Adipose tissue (tissue), 3 donors: ENCODE data around the gene CDKAL1. TPM values are rescaled to one million over a fixed set of nuclear protein-coding genes. Genes with fewer than 3 reads are reported as not detected.

Experiments
- H3K27ac ChIP-seq: one replicate; pipeline ENCODE4 v1.5.1; 2013; ENCODE audit warnings: low read depth, low read length
- WGBS, 3 donors: extraction: QIAGEN DNeasy Blood & Tissue Kit; methylation state at CpG; one replicate each; pipeline ENCODE4 v1.1.7; 2013; 5-methylcytosine and 5-hydroxymethylcytosine counted together
- polyA plus RNA-seq, 3 donors: library from polyadenylated mRNA; stranded (reverse); fragments of 200-250 nt; gene quantifications; one replicate each; pipeline ENCODE4 v1.2.3, GENCODE V29; 2013
- donor health status: healthy with polysubstance abuse.
- donor health status: Bipolar disorder and iron deficiency.
- donor health status: healthy.

Gene CDKAL1
- polyA plus RNA-seq, 3 donors = 2.9 to 6.0 (median 3.6) TPM

DNA sequence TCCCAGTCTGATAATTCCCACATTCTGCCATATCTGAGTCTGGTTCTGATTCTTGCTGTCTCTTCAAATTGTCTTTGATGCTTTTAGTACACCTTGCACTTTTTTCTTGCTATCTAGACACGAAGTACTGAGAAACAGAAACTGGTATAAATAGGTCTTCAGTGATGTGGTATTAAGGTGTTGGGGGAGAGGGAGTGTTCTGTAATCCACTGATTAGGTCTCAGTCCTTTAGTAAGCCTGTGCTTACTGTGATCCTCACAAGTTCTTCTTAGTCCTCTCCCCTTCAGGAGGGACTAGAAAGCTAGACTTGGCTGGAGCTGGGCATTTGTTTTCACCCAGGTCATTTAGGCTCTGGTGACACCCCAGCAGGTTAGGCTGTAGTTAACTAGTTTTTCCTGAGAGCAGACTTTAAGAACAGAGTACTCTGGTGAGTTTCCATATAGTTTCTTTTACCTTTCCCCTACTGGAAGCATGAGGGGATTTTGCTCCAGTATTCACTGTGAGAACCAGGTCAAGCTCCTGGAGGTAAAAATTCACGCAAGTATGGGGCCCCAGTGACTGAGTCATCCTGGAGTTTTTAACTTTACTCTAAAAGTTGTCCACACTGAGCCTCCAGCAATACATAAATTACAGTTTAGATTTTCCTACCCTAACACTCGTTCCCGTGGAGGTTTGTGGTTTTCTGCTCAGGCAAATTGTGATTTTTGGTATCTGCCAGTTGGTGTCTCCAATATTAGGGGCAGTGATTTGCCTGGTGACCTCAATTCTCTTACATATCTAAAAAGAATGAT, 154.6 kb downstream of the CDKAL1 start:
- WGBS, 3 donors = 67 to 80% (median 74%) methylated on average over 4 of the region's 4 CpGs
- no peak overlapping the region for H3K27ac ChIP-seq

GRCh38 chr6:20691185-20691584, 156.9 kb downstream of the CDKAL1 start:
- WGBS, 3 donors = 91 to 95% (median 95%) methylated on average over 5 of the region's 5 CpGs
- no peak overlapping the region for H3K27ac ChIP-seq

GRCh38 chr6:20692023-20692422, 157.8 kb downstream of the CDKAL1 start:
- no peak overlapping the region for H3K27ac ChIP-seq

GRCh38 chr6:20693466-20694063, 159.3 kb downstream of the CDKAL1 start:
- WGBS, 3 donors = 68 to 86% (median 75%) methylated on average over 4 of the region's 4 CpGs
- H3K27ac ChIP-seq = no peak overlapping the region

- WGBS, 3 donors = 88 to 90% (median 88%) methylated on average over 3 of the region's 3 CpGs
- no peak overlapping the region for H3K27ac ChIP-seq
Measured at GRCh38 chr6:20696676-20697075, 162.4 kb downstream of the CDKAL1 start.

GRCh38 chr6:20698675-20699074, 164.4 kb downstream of the CDKAL1 start:
- WGBS, 3 donors = 84 to 91% (median 86%) methylated on average over 1 of the region's 1 CpG
- H3K27ac ChIP-seq = no peak overlapping the region

- H3K27ac ChIP-seq = no peak overlapping the region
- 24 to 94% (median 94%) methylated on average over 4 of the region's 4 CpGs for WGBS, 3 donors
Measured at GRCh38 chr6:20699402-20699801, 165.1 kb downstream of the CDKAL1 start.

DNA sequence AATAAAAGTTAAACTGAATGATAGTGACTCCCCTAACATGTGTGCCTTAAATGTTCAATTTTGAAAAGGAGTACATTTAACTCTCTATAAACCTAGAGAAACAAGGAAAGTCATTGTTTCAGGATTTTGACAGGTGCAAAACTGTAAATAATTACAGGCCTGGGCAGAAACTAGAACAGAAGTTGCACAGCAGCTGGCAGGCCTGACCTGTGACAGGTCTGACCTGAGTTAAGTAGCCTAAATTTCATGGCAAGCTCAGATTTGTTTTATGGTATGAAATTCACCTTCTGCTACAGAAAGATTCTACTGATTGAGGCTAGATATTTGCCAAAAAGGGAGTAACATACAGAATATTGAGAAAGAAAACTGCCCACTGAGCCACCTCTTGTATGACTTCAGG, 166.1 kb downstream of the CDKAL1 start:
- H3K27ac ChIP-seq = no peak overlapping the region

DNA sequence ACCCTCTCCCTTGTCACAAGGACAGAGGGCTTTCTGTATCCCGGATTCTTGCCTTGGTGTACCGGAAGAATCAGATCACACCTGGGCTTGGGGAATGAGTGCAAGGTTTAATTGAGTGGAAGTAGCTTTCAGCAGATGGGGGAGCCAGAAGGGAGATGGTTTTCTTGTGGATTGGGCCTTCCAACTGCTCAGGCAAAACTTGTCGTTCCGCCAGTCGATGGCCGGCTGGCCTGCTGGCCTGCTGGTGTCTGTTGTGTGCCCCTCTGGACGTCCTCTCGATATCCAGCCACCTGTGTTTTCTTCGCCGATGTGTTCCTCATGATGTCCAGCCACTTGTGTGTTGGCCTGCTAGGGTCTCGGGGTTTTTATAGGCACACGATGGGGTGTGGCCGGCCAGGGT, 168.1 kb downstream of the CDKAL1 start:
- WGBS, 3 donors = 95 to 99% (median 97%) methylated on average over 13 of the region's 13 CpGs
- no peak overlapping the region for H3K27ac ChIP-seq

GRCh38 chr6:20703049-20703448, 168.8 kb downstream of the CDKAL1 start:
- 95 to 97% (median 95%) methylated on average over 3 of the region's 3 CpGs for WGBS, 3 donors
- no peak overlapping the region for H3K27ac ChIP-seq

DNA sequence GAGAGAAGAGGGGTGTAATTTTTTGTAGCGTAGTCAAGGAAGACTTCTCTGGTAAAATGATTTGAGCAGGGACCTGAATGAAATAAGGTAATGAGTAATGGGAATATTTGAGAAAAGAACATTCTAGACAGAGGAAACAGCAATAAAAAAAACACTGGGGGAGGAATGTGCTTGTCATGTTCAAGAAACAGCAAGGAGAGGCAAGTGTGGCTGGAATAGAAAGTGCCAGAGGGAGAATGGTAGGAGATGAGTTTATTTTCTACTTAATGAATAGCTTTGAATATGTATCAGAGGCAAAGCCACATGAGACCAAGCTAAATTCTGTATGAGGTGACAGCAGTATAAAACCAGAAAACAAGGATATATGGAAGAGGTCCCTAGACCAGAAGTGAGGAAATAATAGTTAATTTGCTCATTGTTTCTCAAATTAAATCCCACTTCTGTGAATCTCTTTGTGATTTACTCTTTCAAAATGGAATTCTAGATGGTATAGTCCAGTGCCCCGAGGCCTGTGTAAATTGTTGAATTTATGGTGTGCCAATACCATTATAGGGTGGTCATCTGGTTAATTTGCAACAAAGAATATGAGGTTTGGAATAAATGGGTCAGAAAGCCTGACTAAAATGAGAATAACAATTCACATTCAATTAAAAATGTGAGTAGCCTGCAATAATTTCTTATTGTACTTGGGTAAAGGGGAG, 170.2 kb downstream of the CDKAL1 start:
- H3K27ac ChIP-seq = no peak overlapping the region
- WGBS, 3 donors = 93 to 97% (median 96%) methylated on average over 2 of the region's 2 CpGs

DNA sequence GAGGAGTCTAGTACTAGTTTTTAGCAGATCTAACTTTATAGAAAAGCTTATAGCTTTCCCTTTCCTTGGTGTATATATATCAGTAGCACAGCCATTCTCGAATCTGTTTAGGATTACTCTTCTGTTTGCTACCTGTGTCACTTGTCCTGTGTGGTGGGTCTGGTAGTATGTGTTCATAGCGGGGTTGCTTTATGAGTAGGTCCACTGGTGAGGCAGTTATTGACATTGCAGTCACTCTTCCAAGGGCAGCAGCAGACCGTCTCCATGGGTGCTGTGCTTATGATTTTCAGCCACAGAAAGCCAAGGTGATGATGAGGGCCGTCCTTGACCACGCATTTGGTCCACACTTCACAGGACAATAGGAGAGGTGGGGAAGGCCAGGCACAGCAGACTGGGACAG, 171.5 kb downstream of the CDKAL1 start:
- H3K27ac ChIP-seq = no peak overlapping the region
- 72 to 97% (median 79%) methylated on average over 5 of the region's 5 CpGs for WGBS, 3 donors

GRCh38 chr6:20706238-20706938, 172.1 kb downstream of the CDKAL1 start:
- WGBS, 3 donors = 98 to 100% (median 100%) methylated on average over 1 of the region's 1 CpG
- no peak overlapping the region for H3K27ac ChIP-seq

- 49 to 69% (median 65%) methylated on average over 2 of the region's 2 CpGs for WGBS, 3 donors
- no peak overlapping the region for H3K27ac ChIP-seq
Measured at GRCh38 chr6:20706939-20707485, 172.8 kb downstream of the CDKAL1 start.

DNA sequence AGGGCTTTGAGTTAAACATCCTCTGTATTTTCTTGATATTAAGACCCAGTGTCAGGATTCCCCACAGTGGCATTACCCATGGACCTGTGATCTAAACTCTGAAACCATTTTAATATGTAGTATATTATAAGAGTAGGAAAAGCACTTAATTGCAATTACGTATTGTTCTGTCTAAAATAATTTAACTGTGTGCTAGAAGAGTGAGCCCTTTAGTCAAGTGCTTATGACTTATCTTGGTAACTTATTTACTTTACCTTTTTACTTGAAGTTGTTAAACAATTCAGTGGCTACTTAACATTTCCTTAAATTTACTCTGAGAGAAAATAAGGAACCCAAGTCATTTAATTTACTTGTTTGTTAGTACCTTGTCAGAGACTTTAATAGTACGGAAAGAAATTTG, 173.6 kb downstream of the CDKAL1 start:
- 70 to 96% (median 92%) methylated on average over 2 of the region's 2 CpGs for WGBS, 3 donors
- H3K27ac ChIP-seq = no peak overlapping the region

DNA sequence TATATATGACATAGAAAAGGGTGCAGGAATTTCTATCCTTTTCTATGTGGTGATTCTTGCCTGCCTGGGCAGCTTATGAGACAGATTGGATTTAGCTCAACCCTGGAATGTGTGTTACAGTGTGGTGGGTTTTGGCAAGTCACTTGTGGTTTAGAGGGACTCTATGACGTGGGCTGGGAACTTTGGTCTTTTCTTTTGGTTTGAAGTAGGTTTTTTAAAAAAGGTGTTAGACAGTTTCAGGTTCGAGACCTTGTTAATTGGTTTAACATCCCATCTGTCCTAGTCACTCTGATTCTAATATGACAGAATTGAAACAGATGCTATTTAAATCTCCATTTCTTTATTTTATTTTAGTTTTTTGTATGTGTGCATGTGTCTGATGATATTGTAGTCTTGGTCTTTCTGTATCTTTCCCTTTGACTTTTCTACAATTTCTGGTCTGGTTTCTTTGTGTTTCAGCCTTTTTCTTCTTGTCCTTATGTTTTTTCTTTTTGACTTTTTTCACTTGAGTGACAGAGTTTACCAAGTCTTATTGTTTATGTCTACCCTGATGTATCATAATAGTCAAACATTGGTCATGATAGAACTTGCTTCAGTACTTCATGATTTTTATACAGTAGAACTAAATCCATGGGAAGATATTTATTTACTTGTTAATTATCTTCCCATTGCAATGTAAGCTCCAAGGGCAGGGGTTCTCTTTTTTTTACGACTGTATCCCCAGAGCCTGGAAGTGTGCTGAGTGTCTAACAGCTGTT, 174.3 kb downstream of the CDKAL1 start:
- no peak overlapping the region for H3K27ac ChIP-seq
- 84 to 93% (median 87%) methylated on average over 3 of the region's 3 CpGs for WGBS, 3 donors

GRCh38 chr6:20709451-20709850, 175.2 kb downstream of the CDKAL1 start:
- 50 to 88% (median 52%) methylated on average over 2 of the region's 2 CpGs for WGBS, 3 donors
- no peak overlapping the region for H3K27ac ChIP-seq

GRCh38 chr6:20710341-20710740, 176.1 kb downstream of the CDKAL1 start:
- 80 to 90% (median 83%) methylated on average over 2 of the region's 2 CpGs for WGBS, 3 donors

More at GRCh38 chr6:20710341-20710740, 176.1 kb downstream of the CDKAL1 start:
- no peak overlapping the region for H3K27ac ChIP-seq
